SK-N-SH (cell line): ENCODE data around the gene IQSEC3. TPM values are rescaled to one million over a fixed set of nuclear protein-coding genes. Genes with fewer than 3 reads are reported as not detected.
"Not testable (repeated sequence)": the region's sequence is repeated elsewhere in the genome, so short reads cannot be mapped to it uniquely, and the experiment has no call there.

ENCODE experiments used
- CTCF ChIA-PET: fragments of 300-600, 350-600 bp; formaldehyde crosslinking; extraction: SDS; loops from one replicate; lab custom pipeline; 2021; lab: Yijun Ruan, JAX
- POLR2A ChIA-PET: fragments of 350-600 bp; sonication (Branson Sonifier 250); formaldehyde crosslinking; extraction: SDS; loops from one replicate; lab custom pipeline; 2020; ENCODE audit warnings: antibody characterized with exemption, inconsistent platforms; lab: Yijun Ruan, JAX
- DNase-seq: peaks from one replicate; pipeline ENCODE4 v3.0.0; 2012
- H2AFZ ChIP-seq: fragments of 200-600 bp; sonication (generic); 2 replicates; pipeline ENCODE4 v1.8.1; 2016; ENCODE audit warnings: antibody characterized with exemption, mild to moderate bottlenecking, low read depth
- H3F3A ChIP-seq: fragments of 200-600 bp; sonication (generic); replicated peaks from 2 replicates; pipeline ENCODE3; 2016; ENCODE audit warnings: antibody characterized with exemption, mild to moderate bottlenecking; ENCODE audit not compliant: insufficient read depth
- H3K27ac ChIP-seq, 2 experiments: fragments of 200-500 bp in 1 of 2; fragments of 200-600 bp in 1 of 2; sonication (Bioruptor generic) in 1 of 2; sonication (generic), shearing (Covaris generic) in 1 of 2; 2 replicates each; pipeline versions ENCODE4 v1.5.1 to v1.6.1; 2014 to 2016; ENCODE audit warnings: low read depth in 2 of 2, inconsistent platforms in 1 of 2, low read length in 1 of 2, mild to moderate bottlenecking in 1 of 2, mixed read lengths in 1 of 2
- H3K27me3 ChIP-seq: fragments of 200-600 bp; sonication (generic), shearing (Covaris generic); 2 replicates; pipeline ENCODE4 v1.6.1; 2016; ENCODE audit warnings: mixed run types; ENCODE audit not compliant: insufficient read depth
- H3K36me3 ChIP-seq, 2 experiments: fragments of 200-500 bp in 1 of 2; fragments of 200-600 bp in 1 of 2; sonication (Bioruptor generic) in 1 of 2; sonication (generic) in 1 of 2; replicated peaks in 1 of 2; 2 replicates each; pipeline versions ENCODE3 to v1.5.1; 2014 to 2016; ENCODE audit warnings: low read length in 1 of 2, mild to moderate bottlenecking in 1 of 2; ENCODE audit not compliant: insufficient read depth in 2 of 2, control insufficient read depth in 1 of 2
- H3K4me1 ChIP-seq, 2 experiments: fragments of 200-500 bp in 1 of 2; fragments of 200-600 bp in 1 of 2; sonication (Bioruptor generic) in 1 of 2; sonication (generic), shearing (Covaris generic) in 1 of 2; 2 replicates each; pipeline versions ENCODE4 v1.5.1 to v1.6.1; 2014 to 2016; ENCODE audit warnings: low read depth in 1 of 2, low read length in 1 of 2, mixed run types in 1 of 2; ENCODE audit not compliant: insufficient read depth in 2 of 2, control insufficient read depth in 1 of 2
- H3K4me2 ChIP-seq: fragments of 200-600 bp; sonication (generic), shearing (Covaris generic); 2 replicates; pipeline ENCODE4 v1.6.1; 2017; ENCODE audit warnings: mixed run types
- H3K4me3 ChIP-seq, 2 experiments: fragments of 200-500 bp in 1 of 2; fragments of 200-600 bp in 1 of 2; sonication (Bioruptor generic) in 1 of 2; sonication (generic), shearing (Covaris generic) in 1 of 2; 2 replicates each; pipeline versions ENCODE4 v1.5.1 to v1.8.1; 2014 to 2016; ENCODE audit warnings: low read depth in 2 of 2, inconsistent platforms in 1 of 2, low read length in 1 of 2, mild to moderate bottlenecking in 1 of 2, mixed read lengths in 1 of 2, moderate library complexity in 1 of 2
- H3K79me2 ChIP-seq: fragments of 200-600 bp; sonication (generic); 2 replicates; pipeline ENCODE4 v1.8.1; 2017; ENCODE audit warnings: mild to moderate bottlenecking; ENCODE audit not compliant: insufficient read depth
- H3K9ac ChIP-seq: fragments of 200-600 bp; sonication (generic); 2 replicates; pipeline ENCODE4 v1.6.1; 2017; ENCODE audit warnings: mixed run types
- H3K9me2 ChIP-seq: fragments of 200-600 bp; sonication (generic); 2 replicates; pipeline ENCODE4 v1.6.1; 2017; ENCODE audit warnings: mixed run types
- H3K9me3 ChIP-seq: fragments of 200-600 bp; sonication (generic); 2 replicates; pipeline ENCODE4 v1.6.1; 2017; ENCODE audit warnings: mixed run types, mild to moderate bottlenecking, moderate library complexity
- H4K20me1 ChIP-seq: fragments of 200-600 bp; sonication (generic); 2 replicates; pipeline ENCODE4 v1.6.1; 2017; ENCODE audit warnings: mild to moderate bottlenecking, mixed run types; ENCODE audit not compliant: insufficient read depth
- ELF1 ChIP-seq: IDR thresholded peaks from 2 replicates; pipeline ENCODE4 v1.4.0; 2012
- FOSL2 ChIP-seq: IDR thresholded peaks from 2 replicates; pipeline ENCODE4 v1.4.0; 2012; ENCODE audit warnings: low read depth, mild to moderate bottlenecking, moderate library complexity, borderline replicate concordance
- GABPA ChIP-seq: IDR thresholded peaks from 2 replicates; pipeline ENCODE4 v1.4.0; 2012; ENCODE audit warnings: low read depth, mild to moderate bottlenecking
- JUND ChIP-seq: IDR thresholded peaks from 2 replicates; pipeline ENCODE4 v1.4.0; 2012
- NFIC ChIP-seq: IDR thresholded peaks from 2 replicates; pipeline ENCODE4 v1.4.0; 2012; ENCODE audit warnings: borderline replicate concordance
- POLR2AphosphoS5 ChIP-seq: IDR thresholded peaks from 2 replicates; pipeline ENCODE4 v1.6.1; 2012; ENCODE audit warnings: low read depth, low read length
- RAD21 ChIP-seq: IDR thresholded peaks from 2 replicates; pipeline ENCODE4 v1.6.1; 2012; ENCODE audit warnings: mild to moderate bottlenecking, low read length
- RCOR1 ChIP-seq: fragments of 150-350 bp; IDR thresholded peaks from 2 replicates; pipeline ENCODE4 v1.6.1; 2017; ENCODE audit warnings: antibody characterized with exemption, low read length
- RFX5 ChIP-seq: IDR thresholded peaks from 2 replicates; pipeline ENCODE4 v1.6.1; 2012; ENCODE audit warnings: mild to moderate bottlenecking, improper control_type of control experiment, low read length
- RXRA ChIP-seq: IDR thresholded peaks from 2 replicates; pipeline ENCODE4 v1.4.0; 2012; ENCODE audit warnings: low read depth, mild to moderate bottlenecking, borderline replicate concordance
- TCF12 ChIP-seq: IDR thresholded peaks from 2 replicates; pipeline ENCODE4 v1.4.0; 2012
- WGBS: methylation state at CpG from one replicate; pipeline ENCODE4 v1.1.6; 2017; ENCODE audit warnings: low lambda C conversion rate; 5-methylcytosine and 5-hydroxymethylcytosine counted together
- polyA plus RNA-seq, 3 experiments: library from polyadenylated mRNA; depleted of rRNA; stranded (reverse); fragments of >200 nt; gene quantifications; 2 replicates each; pipeline ENCODE4 v1.2.3, GENCODE V29; 2012
- TF ChIP-seq, protein P1 (sequence below): IDR thresholded peaks from 2 replicates; pipeline ENCODE4 v1.4.0; 2012; ENCODE audit warnings: low read depth, borderline replicate concordance
- TF ChIP-seq, protein P2 (sequence below): IDR thresholded peaks from 2 replicates; pipeline ENCODE4 v1.4.0; 2012; ENCODE audit warnings: low read depth
- TF ChIP-seq, protein P3 (sequence below): fragments of 150-350 bp; IDR thresholded peaks from 2 replicates; pipeline ENCODE4 v1.6.1; 2016; ENCODE audit warnings: mild to moderate bottlenecking, low read depth, low read length

Gene IQSEC3
- polyA plus RNA-seq, 1 of the 3 experiments (the other 2 are of a cell fraction) = 0.02 TPM

DNA sequence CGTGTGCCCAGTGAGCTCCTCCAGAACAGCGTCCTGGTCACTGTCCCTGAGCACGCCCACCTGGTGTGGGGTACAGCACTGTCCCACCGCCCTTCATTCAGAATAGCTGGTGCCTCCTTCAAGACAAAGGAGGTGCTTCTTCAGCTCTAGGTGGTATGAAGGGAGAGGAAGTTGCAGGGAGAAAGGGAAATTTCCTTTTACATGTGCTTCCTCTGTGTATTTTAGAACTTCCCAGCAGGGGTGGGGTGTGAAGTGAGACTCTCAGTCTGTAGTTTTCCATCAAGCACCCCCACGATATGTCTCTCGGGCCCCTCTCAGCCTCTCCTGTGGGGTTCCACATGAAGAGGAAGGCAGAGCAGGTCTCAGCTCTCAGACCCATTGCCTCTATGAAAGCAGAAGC, 148.5 kb downstream of the IQSEC3 start:
- peaks cover 0 to 8% of the 10 kb centered on the region in 2 experiments; a peak in 1 of 4 replicates for H3K4me1 ChIP-seq
- POLR2A ChIA-PET = no interaction called here
- H3K27ac ChIP-seq = no peak overlapping the region

DNA sequence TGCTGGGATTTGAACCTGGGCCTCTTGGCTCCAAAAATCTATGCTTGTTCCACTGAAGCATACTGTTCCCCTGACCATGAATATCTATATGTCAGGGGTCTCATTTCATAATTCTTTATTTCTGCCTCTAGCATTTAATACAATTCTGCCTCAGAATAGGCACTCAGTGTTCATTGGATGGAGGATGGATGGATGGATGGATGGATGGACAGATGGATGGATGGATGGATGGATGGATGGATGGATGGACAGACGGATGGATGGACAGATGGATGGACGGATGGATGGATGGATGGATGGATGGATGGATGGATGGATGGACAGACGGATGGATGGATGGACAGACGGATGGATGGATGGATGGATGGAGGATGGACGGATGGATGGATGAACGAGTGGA, 150.5 kb downstream of the IQSEC3 start:
- H3K4me3 ChIP-seq, H3K9me2 ChIP-seq, H3K4me2 ChIP-seq, H2AFZ ChIP-seq, H3K27me3 ChIP-seq, POLR2A ChIA-PET, H3K79me2 ChIP-seq, H3K4me1 ChIP-seq, H3K27ac ChIP-seq, H3K9ac ChIP-seq, H3F3A ChIP-seq, DNase-seq, H3K9me3 ChIP-seq, H3K36me3 ChIP-seq, H4K20me1 ChIP-seq: not testable (repeated sequence)
- CTCF ChIA-PET = interaction anchor here (0.7 kb wide), 1 partner anchor 9 kb away, joined by 3 read pairs; no protein-coding TSS in a partner anchor
- WGBS = 51% methylated on average over 6 of the region's 6 CpGs

More for the DNA sequence above, 148.5 kb downstream of the IQSEC3 start:
- no peaks in the 10 kb centered on the region for H3K79me2 ChIP-seq
- no peaks in the 10 kb centered on the region for H3K9me3 ChIP-seq
- no peaks in the 10 kb centered on the region for H3K36me3 ChIP-seq
- CTCF ChIA-PET = no interaction called here
- no peak overlapping the region for H3K9ac ChIP-seq
- no peaks in the 10 kb centered on the region; the same call in 1 of the 2 replicates for H3K27me3 ChIP-seq
- H3K4me3 ChIP-seq = no peak overlapping the region
- no peaks in the 10 kb centered on the region for H3K9me2 ChIP-seq
- no peak for TF ChIP-seq FOSL2
- no peak for TF ChIP-seq NFIC
- no peak for TF ChIP-seq RXRA
- TF ChIP-seq RFX5 = no peak
- no peaks in the 10 kb centered on the region for H3F3A ChIP-seq
- H3K4me2 ChIP-seq = no peak overlapping the region
- DNase-seq = no peak
- WGBS = 60% methylated on average over 6 of the region's 6 CpGs
- no peaks in the 10 kb centered on the region for H4K20me1 ChIP-seq
- H2AFZ ChIP-seq = no peak overlapping the region

DNA sequence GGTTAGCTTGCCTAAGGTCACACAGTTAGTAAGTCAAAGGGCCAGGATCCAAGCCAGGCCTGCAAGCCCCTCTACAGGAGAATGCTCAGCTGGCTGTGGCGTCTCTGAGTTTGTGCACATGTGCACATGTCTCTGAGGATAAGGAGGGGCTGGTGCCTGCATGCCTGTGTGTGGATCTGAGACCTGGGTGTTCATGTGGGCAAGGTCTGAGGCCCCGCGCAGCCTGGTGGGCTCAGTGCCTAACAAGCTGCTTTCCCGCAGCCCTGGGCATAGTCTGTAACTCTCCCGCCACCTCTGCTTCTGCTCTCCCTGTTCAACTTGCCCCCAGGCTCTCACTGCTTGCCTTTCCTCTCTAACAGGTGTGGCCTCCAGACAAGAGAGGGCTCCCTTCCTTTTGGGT, 151.7 kb downstream of the IQSEC3 start:
- WGBS = 40% methylated on average over 3 of the region's 5 CpGs
- CTCF ChIA-PET = interaction anchor here (1.5 to 2.0 kb wide), 2 partner anchors 16 to 28 kb away, joined by 3 to 13 read pairs; no protein-coding TSS in a partner anchor

More for the DNA sequence above, 151.7 kb downstream of the IQSEC3 start:
- no peaks in the 10 kb centered on the region for H3K9me3 ChIP-seq
- no peaks in the 10 kb centered on the region for H3K9me2 ChIP-seq
- peaks cover 0 to 2% of the 10 kb centered on the region in 2 experiments; a peak in 1 of 4 replicates for H3K4me1 ChIP-seq
- H3K27me3 ChIP-seq = no peaks in the 10 kb centered on the region
- TF ChIP-seq, protein P1, sequence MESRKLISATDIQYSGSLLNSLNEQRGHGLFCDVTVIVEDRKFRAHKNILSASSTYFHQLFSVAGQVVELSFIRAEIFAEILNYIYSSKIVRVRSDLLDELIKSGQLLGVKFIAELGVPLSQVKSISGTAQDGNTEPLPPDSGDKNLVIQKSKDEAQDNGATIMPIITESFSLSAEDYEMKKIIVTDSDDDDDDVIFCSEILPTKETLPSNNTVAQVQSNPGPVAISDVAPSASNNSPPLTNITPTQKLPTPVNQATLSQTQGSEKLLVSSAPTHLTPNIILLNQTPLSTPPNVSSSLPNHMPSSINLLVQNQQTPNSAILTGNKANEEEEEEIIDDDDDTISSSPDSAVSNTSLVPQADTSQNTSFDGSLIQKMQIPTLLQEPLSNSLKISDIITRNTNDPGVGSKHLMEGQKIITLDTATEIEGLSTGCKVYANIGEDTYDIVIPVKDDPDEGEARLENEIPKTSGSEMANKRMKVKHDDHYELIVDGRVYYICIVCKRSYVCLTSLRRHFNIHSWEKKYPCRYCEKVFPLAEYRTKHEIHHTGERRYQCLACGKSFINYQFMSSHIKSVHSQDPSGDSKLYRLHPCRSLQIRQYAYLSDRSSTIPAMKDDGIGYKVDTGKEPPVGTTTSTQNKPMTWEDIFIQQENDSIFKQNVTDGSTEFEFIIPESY = no peak
- TF ChIP-seq, protein P2, sequence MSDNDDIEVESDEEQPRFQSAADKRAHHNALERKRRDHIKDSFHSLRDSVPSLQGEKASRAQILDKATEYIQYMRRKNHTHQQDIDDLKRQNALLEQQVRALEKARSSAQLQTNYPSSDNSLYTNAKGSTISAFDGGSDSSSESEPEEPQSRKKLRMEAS = no peak
- TF ChIP-seq, protein P3, sequence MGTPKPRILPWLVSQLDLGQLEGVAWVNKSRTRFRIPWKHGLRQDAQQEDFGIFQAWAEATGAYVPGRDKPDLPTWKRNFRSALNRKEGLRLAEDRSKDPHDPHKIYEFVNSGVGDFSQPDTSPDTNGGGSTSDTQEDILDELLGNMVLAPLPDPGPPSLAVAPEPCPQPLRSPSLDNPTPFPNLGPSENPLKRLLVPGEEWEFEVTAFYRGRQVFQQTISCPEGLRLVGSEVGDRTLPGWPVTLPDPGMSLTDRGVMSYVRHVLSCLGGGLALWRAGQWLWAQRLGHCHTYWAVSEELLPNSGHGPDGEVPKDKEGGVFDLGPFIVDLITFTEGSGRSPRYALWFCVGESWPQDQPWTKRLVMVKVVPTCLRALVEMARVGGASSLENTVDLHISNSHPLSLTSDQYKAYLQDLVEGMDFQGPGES = no peak
- TF ChIP-seq JUND = no peak
- no peak for TF ChIP-seq ELF1
- no peak for TF ChIP-seq RAD21
- no peak for TF ChIP-seq POLR2AphosphoS5
- TF ChIP-seq GABPA = no peak
- TF ChIP-seq RCOR1 = no peak
- TF ChIP-seq TCF12 = no peak
- no peak for TF ChIP-seq RXRA
- TF ChIP-seq, all 33 proteins: peak for 0
- no peaks in the 10 kb centered on the region for H3F3A ChIP-seq
- H3K4me3 ChIP-seq = no peak overlapping the region
- no peaks in the 10 kb centered on the region for H4K20me1 ChIP-seq
- no peak overlapping the region for H3K27ac ChIP-seq
- POLR2A ChIA-PET = interaction anchor here (0.6 kb wide), 1 partner anchor 29 kb away, joined by 3 read pairs; no protein-coding TSS in a partner anchor
- no peak overlapping the region for H3K9ac ChIP-seq
- H2AFZ ChIP-seq = no peak overlapping the region
- DNase-seq = no peak
- no peak overlapping the region for H3K4me2 ChIP-seq
- no peaks in the 10 kb centered on the region for H3K36me3 ChIP-seq
- no peaks in the 10 kb centered on the region for H3K79me2 ChIP-seq
